Ascending aorta (tissue), 2 donors: ENCODE data around the gene DDX1. TPM values are rescaled to one million over a fixed set of nuclear protein-coding genes. Genes with fewer than 3 reads are reported as not detected.

ENCODE experiments used
- DNase-seq, 2 donors: peaks; one replicate each; pipeline ENCODE4 v3.0.0-alpha.2; 2019; ENCODE audit warnings: low spot score in 2 of 2
- H3K27ac ChIP-seq, 2 donors: fragments of 200-600 bp; sonication (generic); one replicate each; pipeline ENCODE4 v1.5.1; 2016 to 2017; ENCODE audit warnings: mild to moderate bottlenecking in 1 of 2
- H3K27me3 ChIP-seq: fragments of 200-600 bp; sonication (generic); one replicate; pipeline ENCODE4 v1.5.1; 2017
- H3K36me3 ChIP-seq, 2 donors: fragments of 200-600 bp; sonication (generic); one replicate each; pipeline ENCODE4 v1.5.1; 2016
- H3K4me1 ChIP-seq, 2 donors: fragments of 200-600 bp; sonication (generic); one replicate each; pipeline ENCODE4 v1.5.1; 2016 to 2017; ENCODE audit warnings: mild to moderate bottlenecking in 1 of 2
- H3K4me3 ChIP-seq, 2 donors: fragments of 200-600 bp; sonication (generic); one replicate each; pipeline ENCODE4 v1.5.1; 2016 to 2017; ENCODE audit warnings: mild to moderate bottlenecking in 1 of 2
- H3K9me3 ChIP-seq, 2 donors: fragments of 200-600 bp; sonication (generic); one replicate each; pipeline ENCODE4 v1.5.1; 2016
- intact Hi-C: fragments of 100-400 bp; cut with DNase I; formaldehyde crosslinking; loops from one replicate; pipeline ENCODE4 v1.15.1; 2023
- total RNA-seq: library from RNA; depleted of rRNA; stranded (reverse); fragments of >200 nt; gene quantifications from one replicate; pipeline ENCODE4 v1.1.0, GENCODE V29; 2016
- TF ChIP-seq, protein P1 (sequence below), 3 experiments: fragments of 200-600 bp in 2 of 3; fragments of 450-650 bp in 1 of 3; sonication (generic) in 2 of 3; IDR thresholded peaks; one replicate each; pipeline ENCODE4 v1.5.1; 2016 to 2019; ENCODE audit warnings: antibody characterized with exemption in 3 of 3, mild to moderate bottlenecking in 1 of 3, moderate library complexity in 1 of 3

Gene DDX1
- total RNA-seq, 1 donor from 2014 or later: 21.5 TPM

DNA sequence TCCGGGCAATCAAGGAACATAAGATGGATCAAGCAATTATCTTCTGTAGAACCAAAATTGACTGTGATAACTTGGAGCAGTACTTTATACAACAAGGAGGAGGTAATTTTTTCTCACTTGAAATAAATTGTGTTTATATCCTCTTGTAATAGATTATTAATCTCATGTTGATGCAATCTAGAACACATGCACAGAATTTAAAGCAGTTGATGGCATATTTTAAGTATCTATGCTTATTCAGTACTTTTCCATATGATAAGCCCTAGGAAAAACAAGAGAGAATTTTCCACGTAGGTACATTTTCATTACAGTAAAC lies 31.8 kb downstream of the DDX1 start:
- DNase-seq: no peak
- intact Hi-C loops: no loop called here
- Histone ChIP-seq H3K4me3 (no peak overlapping the region), H3K27ac (no peak overlapping the region), H3K36me3 (peaks cover 63 to 86% of the 10 kb centered on the region in 2 donors), H3K4me1 (no peaks in the 10 kb centered on the region), H3K27me3 (no peaks in the 10 kb centered on the region), H3K9me3 (no peaks in the 10 kb centered on the region)
- TF ChIP-seq, protein P1, sequence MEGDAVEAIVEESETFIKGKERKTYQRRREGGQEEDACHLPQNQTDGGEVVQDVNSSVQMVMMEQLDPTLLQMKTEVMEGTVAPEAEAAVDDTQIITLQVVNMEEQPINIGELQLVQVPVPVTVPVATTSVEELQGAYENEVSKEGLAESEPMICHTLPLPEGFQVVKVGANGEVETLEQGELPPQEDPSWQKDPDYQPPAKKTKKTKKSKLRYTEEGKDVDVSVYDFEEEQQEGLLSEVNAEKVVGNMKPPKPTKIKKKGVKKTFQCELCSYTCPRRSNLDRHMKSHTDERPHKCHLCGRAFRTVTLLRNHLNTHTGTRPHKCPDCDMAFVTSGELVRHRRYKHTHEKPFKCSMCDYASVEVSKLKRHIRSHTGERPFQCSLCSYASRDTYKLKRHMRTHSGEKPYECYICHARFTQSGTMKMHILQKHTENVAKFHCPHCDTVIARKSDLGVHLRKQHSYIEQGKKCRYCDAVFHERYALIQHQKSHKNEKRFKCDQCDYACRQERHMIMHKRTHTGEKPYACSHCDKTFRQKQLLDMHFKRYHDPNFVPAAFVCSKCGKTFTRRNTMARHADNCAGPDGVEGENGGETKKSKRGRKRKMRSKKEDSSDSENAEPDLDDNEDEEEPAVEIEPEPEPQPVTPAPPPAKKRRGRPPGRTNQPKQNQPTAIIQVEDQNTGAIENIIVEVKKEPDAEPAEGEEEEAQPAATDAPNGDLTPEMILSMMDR (IDR thresholded peaks at IDR 0.05): no peak

DNA sequence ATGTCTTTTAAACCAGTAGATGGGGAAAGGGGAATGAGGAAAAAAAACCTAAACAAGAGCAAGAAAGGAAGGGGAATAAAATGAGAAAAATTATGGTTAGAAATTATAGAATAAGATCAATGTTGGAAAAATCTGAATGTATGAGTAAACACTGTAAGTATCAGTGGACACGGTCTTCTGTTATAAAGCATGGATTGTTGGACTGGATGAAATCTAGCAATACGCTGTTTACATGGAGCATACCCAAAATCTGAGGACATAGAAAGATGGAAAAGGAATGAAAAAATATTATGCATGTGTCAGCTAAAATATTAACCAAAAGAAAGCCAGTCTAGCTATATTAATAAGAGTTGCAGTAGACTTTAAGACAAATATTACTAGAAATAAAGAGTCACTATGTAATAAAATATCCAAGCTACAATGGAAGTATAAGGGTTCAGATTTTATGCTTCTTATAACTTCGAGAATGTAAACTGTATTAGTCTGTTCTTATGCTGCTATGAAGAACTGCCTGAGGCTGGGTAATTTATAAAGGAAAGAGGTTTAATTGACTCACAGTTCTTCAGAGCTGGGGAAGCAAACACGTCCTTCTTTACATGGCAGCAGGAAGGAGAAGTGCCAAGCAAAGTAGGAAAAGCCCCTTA lies 32.4 kb downstream of the DDX1 start:
- intact Hi-C loops: no loop called here
- Histone ChIP-seq H3K4me1 (no peaks in the 10 kb centered on the region), H3K27ac (no peak overlapping the region), H3K27me3 (no peaks in the 10 kb centered on the region), H3K4me3 (no peak overlapping the region), H3K36me3 (peaks cover 63 to 80% of the 10 kb centered on the region in 2 donors), H3K9me3 (no peaks in the 10 kb centered on the region)
- TF ChIP-seq, protein P1 (IDR thresholded peaks at IDR 0.05): no peak
- no peak for DNase-seq

DNA sequence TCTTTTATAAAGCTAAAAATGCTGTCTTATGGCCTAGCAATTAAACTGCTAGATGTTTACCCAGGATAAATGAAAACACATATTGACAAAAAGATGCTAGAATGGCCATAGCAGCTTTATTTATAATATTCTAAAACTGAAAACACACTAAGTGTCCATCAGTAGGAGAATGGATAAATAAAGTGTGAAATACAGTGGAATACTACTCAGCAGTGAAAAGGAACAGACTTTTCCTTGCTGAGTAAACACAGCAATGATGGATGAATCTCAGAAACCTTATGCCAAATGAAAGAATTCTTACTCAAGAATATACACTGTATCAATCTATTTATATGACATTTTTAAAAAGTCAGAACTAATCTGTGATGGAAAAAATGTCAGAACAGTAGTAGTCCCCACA lies 33.2 kb downstream of the DDX1 start:
- intact Hi-C loops: no loop called here

DNA sequence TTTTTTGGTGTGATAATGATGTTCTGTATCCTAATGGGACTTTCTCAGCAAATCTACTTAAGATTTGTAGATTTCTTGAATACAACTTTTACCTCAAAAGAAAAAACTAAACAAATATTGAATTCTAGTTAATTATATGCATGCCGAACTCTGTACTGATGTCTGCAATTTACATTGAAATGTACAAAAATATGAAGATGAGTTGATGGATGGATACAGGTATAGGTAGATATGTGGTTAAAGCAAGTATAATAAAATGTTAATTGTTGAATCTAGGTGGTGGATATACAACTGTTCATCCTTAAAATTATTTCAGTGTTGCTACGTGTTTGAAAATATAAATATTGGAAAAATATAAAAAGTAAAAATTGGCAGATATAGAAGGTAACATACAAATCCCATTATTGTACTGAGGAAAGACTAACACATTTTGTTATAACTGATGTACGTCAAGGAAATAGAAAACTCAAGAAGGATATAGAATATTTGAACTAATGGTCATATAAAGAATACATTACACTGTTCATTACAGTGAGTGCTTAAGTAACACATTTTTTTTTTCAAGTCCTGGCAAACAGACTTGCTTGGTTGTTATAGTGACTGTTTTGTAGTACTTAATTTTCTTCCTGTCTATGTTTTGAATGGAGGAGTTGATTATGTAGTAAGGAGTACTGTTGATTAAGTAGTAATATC lies 33.8 kb downstream of the DDX1 start:
- no peaks in the 10 kb centered on the region for H3K27me3 ChIP-seq
- no peak overlapping the region for H3K27ac ChIP-seq
- intact Hi-C loops: no loop called here
- TF ChIP-seq, protein P1 (IDR thresholded peaks at IDR 0.05): no peak
- H3K4me1 ChIP-seq: peaks cover 0 to under 1% of the 10 kb centered on the region in 2 donors
- H3K36me3 ChIP-seq: peaks cover 61 to 79% of the 10 kb centered on the region in 2 donors
- no peaks in the 10 kb centered on the region for H3K9me3 ChIP-seq
- DNase-seq: no peak
- H3K4me3 ChIP-seq: no peak overlapping the region

More for the DNA sequence above, 33.2 kb downstream of the DDX1 start:
- H3K4me1 ChIP-seq: no peaks in the 10 kb centered on the region
- H3K27ac ChIP-seq: no peak overlapping the region
- DNase-seq: no peak
- H3K9me3 ChIP-seq: no peaks in the 10 kb centered on the region
- peaks cover 63 to 79% of the 10 kb centered on the region in 2 donors for H3K36me3 ChIP-seq
- TF ChIP-seq, protein P1 (IDR thresholded peaks at IDR 0.05): no peak
- H3K4me3 ChIP-seq: no peak overlapping the region
- no peaks in the 10 kb centered on the region for H3K27me3 ChIP-seq

DNA sequence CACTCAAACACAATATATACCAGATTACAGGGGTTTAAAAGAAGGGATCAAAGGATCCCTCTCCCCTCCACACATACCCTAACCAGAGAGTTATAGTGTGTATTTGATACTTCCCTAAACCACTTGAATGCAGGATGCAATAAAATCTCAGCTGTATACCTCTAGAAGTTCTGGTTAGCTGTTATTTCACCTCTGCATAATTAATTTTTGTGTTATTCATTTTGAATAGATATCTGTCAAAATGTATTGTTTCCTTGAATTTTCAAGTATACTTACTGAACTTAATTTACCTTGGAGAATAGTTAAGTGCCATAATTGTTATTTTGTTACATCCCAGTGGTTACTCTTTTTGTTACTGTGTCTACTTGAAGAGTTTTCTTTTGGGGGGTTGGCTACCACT lies 34.5 kb downstream of the DDX1 start:
- TF ChIP-seq, protein P1 (IDR thresholded peaks at IDR 0.05): no peak
- H3K36me3 ChIP-seq: peaks cover 62 to 79% of the 10 kb centered on the region in 2 donors
- no peak overlapping the region for H3K27ac ChIP-seq
- no peak overlapping the region for H3K4me3 ChIP-seq
- intact Hi-C loops: no loop called here
- DNase-seq: no peak
- peaks cover 0 to 3% of the 10 kb centered on the region in 2 donors for H3K4me1 ChIP-seq
- no peaks in the 10 kb centered on the region for H3K9me3 ChIP-seq
- H3K27me3 ChIP-seq: no peaks in the 10 kb centered on the region
